Stimulated activated CD4-positive, alpha-beta T cell treated with anti-CD3 and anti-CD28 coated beads, Interleukin-1b, Interleukin-23, amount 100 ng/mL, for 1 hour (primary cell): ENCODE measurements around the gene SNX9.
"Not testable (repeated sequence)": the region's sequence is repeated elsewhere in the genome, so short reads cannot be mapped to it uniquely, and the experiment has no call there.

Experiments used
- DNase-seq, 2 donors: peaks; one replicate each; pipeline ENCODE4 v3.0.0-alpha.2; 2020; ENCODE audit warnings: low read depth in 2 of 2

Gene SNX9

DNA sequence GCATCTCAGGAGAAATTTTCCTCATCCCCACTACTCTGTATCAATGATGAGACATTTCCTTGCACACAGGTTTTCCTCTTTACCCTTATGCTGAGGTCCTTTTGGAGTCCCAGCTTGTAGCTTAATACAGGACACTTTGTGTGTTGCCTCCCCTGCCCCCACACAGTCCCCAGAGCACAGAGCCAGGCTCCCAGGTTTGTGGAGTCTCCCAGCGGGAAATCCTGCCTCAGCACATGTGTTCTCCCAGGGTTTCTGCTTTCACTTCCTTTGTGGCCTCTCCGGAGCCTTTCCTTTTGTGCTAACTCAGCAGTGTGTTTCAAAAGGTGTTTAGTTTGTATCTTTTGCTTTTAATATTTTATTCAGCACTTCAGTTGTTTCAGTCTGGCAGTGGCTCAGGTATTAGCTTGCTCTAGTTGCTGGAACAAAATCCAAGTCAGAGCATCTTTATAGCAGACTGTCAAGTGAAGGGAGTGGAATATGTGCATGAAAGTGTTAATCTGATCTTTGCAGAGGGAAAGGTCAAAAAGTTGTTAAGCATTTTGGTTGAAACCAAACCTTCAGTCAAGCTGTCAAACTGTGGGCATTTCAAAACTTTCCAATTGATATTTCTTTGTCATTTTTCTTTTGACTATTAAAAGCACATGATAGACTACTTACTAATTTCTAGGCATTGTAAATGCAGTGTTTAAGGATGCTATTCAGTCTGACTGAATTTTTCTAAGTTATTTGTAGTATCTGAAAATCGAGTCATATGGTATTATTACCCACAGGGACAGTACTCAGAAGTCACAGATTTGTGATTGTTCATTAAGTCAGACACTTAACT, 8.6 kb downstream of the SNX9 start:
- DNase-seq: no peak

- no peak for DNase-seq
Measured at GRCh38 chr6:157832250-157832967, 9.4 kb downstream of the SNX9 start.

DNA sequence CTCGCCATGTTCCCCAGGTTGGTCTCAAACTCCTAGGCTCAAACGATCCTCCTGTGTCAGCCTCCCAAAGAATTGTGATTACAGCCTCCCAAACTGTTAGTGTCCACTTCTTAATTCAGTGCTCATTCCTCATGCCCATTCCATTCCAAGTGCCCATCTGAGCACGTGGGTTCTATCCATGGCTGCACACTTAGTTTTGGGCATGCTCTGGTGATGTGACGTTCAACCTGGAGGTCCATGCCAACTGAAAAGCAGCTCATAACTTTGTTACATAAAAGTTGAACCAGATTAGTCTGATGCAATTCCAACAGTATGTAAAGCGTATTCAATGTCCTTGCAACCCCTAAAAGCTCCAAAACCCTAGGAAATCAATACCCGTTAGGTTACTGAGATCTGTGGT, 11.5 kb downstream of the SNX9 start:
- no peak for DNase-seq

GRCh38 chr6:157838718-157839430, 15.8 kb downstream of the SNX9 start:
- DNase-seq: no peak

GRCh38 chr6:157839606-157840005, 16.6 kb downstream of the SNX9 start:
- no peak for DNase-seq

- no peak for DNase-seq
Measured at GRCh38 chr6:157840261-157840660, 17.2 kb downstream of the SNX9 start.

DNA sequence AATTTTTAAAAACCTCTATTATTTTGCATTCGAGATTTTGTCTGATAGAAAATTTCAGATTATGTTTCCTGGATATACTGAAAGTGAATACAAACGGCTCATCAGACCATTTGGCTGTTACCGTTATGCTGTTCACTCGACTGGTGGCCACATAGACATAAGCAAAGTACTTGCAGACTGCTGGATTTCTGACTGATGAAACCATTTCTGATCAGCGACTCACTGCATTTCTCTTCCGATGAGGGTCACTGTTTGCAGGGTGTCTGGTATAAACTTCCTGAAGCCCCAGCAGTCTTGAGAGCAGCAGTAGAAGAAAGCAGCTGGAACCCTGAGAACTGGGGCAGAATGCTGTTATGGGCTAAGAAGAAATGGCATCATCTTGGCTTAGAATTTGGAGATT, 17.7 kb downstream of the SNX9 start:
- DNase-seq: no peak

DNA sequence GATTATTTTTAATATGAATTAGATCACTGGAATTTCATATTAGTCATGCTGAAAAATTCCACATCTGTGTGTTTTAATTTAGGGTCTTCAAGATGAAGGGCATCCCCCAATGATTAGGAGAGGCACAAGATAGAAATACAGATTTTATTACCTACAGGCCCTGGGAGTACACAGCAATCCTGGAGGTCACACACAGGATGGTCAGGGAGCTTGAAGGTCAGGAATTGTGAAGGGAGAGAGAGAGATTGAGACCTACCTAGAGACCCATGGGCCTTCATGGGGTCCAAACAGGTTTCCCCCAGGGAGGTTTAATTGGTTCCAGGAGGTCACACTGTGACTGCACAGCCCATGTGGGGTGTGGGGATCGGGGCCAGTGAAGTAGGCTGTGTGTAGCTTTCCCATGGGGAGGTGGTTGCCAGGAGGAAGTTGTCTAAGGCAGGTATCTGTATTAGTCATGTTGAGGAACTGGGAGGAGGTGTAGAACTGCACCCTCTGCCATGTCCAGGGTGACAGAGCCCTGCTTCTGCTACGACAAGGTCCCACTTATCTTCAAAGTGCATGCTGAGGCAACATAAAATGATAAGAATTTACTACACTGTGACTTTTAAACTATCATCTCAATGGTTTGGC, 18.3 kb downstream of the SNX9 start:
- DNase-seq: no peak

GRCh38 chr6:157842212-157842611, 19.2 kb downstream of the SNX9 start:
- no peak for DNase-seq

DNA sequence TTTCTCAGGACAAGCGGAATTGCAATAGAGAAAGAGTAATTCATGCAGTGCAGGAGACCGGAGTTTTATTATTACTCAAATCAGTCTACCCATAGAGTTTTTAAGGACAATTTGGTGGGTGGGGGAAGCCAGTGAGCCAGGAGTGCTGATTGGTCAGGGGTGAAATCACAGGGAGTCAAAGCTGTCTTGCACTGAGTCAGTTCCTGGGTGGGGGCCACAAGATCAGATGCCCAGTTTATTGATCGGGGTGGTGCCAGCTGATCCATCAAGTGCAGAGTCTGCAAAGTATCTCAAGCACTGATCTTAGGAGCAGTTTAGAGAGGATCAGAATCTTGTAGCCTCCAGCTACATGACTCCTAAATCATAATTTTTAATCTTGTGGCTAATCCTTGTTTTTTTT, 21.1 kb downstream of the SNX9 start:
- DNase-seq: not testable (repeated sequence)

- no peak for DNase-seq
Measured at GRCh38 chr6:157845493-157846259, 22.6 kb downstream of the SNX9 start.

GRCh38 chr6:157847846-157848245, 24.8 kb downstream of the SNX9 start:
- no peak for DNase-seq

GRCh38 chr6:157848693-157849092, 25.6 kb downstream of the SNX9 start:
- no peak for DNase-seq

GRCh38 chr6:157849288-157850017, 26.4 kb downstream of the SNX9 start:
- no peak for DNase-seq

DNA sequence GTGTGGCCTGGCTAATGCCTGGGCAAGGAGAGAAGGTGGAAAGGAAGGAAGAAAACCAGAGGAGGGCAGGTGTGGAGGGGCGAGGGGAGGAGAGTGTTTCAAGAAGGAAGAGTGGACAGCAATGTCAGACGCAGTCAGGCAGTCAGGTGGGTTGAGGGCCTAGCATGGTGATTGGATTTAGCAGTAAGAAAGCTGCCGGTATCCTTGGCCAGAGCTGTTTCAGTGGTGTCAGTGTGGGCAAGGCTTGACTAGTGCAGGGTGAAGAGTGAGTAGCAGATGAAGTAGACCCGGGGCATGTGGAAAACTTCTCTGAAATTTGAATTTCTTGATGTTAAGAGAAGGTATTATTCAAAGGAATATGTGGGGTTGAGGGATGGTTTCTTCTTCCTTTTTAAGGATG, 27.0 kb downstream of the SNX9 start:
- no peak for DNase-seq

DNA sequence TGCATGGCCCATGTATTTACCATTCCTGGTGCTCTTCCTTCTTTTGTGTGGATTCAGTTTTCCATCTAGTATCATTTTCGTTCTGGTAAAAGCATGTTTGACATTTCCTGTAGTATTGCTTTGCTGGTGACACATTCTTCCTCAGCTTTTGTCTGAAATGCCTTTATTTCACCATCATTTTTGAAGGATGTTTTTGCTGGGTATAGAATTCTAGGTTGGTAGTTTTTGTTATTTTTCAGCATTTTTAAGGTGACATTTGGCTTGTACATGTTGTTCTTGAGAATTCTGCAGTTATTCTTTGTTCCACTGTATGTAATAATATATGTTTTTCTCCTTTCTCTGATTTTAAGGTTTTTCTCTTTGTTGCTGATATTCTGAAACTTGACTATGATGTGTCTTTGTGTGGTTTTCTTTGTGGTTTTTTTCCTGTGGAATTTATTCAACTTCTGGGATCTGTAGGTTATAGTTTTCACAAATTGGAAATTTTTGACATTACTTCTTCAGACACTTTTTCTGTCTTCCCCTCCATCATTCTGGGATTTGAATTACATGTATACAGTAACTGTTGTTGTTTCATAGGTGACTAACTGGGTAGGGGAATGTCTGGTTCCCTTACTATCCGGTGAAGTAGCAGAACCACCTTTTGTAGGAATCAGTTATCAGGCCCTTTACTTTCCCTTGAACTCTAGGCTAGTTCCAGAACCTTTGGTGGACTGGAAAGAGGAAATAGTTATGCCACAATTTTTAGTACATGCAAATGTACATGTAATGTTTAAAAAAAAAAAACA, 30.2 kb downstream of the SNX9 start:
- no peak for DNase-seq

DNA sequence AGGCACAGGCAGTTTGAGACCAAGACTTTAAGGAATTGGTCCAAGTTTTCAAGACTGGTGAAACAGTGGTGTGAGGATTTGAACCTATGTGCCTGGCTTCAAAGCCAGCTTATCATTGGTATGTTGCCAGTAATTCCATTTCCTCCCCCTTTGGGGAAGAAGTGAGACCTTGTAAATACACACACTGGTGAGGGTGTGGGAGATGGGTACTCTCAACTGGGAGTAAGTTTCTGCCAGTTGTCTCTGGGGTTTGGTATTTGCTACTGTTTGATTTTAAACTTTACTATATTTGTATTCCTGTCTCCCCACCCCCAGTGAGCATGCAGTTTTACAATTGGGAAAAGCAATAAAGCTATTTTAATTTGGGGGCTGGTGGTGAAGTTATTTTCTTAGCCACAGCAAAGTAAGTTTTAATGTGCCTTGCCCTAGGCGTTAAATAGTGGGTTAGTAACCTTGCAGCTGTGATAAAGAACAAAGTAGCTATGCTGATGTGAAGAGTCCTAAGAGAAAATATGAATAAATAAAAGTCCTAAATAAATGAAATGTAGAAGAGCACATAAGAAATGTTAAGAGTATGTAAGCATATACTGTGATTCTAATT, 31.0 kb downstream of the SNX9 start:
- no peak for DNase-seq

DNA sequence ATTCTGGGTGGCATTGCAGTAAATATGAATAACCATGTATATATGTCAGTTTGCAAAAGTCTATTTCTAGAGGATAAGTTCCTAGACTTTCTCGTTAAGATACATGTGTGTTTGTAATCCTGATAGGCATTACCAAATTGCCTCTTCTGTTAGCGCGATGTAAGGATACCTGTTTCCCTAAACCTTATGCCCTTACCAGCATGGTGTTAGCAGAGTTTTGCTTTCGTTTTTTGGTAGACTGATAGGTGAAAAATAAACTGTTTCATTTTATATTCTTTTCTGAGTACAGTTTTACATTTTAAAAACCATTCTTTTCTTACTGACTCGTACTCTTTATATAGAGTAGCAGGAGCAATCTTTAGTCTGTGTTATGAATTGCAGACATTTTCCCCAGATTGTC, 32.3 kb downstream of the SNX9 start:
- DNase-seq: no peak

GRCh38 chr6:157855804-157856203, 32.8 kb downstream of the SNX9 start:
- not testable (repeated sequence) for DNase-seq
